Measurements from ENCODE around the gene PDZD2. TPM values are rescaled to one million over a fixed set of nuclear protein-coding genes. Genes with fewer than 3 reads are reported as not detected.

The PDZD2 gene
- total and polyA plus RNA-seq, 9 donors: 21.2 to 58.2 (median 37.8) TPM

- DNase-seq: no peak
- TF ChIP-seq CTCF (IDR thresholded peaks at IDR 0.05) (no peak), POLR2A (IDR thresholded peaks at IDR 0.05) (no peak), EP300 (IDR thresholded peaks at IDR 0.05) (no peak)
- Histone ChIP-seq H3K27me3 (no peaks in the 10 kb centered on the region), H3K4me1 (ENCODE audit: insufficient read depth) (no peaks in the 10 kb centered on the region), H3K9me3 (no peaks in the 10 kb centered on the region), H3K4me3 (no peak overlapping the region), H3K36me3 (no peaks in the 10 kb centered on the region), H3K27ac (no peak overlapping the region)
- WGBS, 3 donors: 79 to 84% (median 82%) methylated on average over 3 of the region's 3 CpGs
- intact Hi-C loops (cut with DNase I): no loop called here
Measured at GRCh38 chr5:31861601-31862000, 222.7 kb downstream of the PDZD2 start.

GRCh38 chr5:31863991-31864411, 225.1 kb downstream of the PDZD2 start:
- no peaks in the 10 kb centered on the region for H3K4me1 ChIP-seq (ENCODE audit: insufficient read depth)
- WGBS, 3 donors: 48 to 73% (median 62%) methylated on average over 4 of the region's 4 CpGs
- H3K9me3 ChIP-seq: no peaks in the 10 kb centered on the region
- H3K4me3 ChIP-seq: no peak overlapping the region
- DNase-seq: no peak
- no peaks in the 10 kb centered on the region for H3K27me3 ChIP-seq
- intact Hi-C loops (cut with DNase I): loop anchor here in 1 of 4 donors (2.0 kb wide), 1 partner anchor 27 kb away; no protein-coding TSS in a partner anchor
- H3K27ac ChIP-seq: no peak overlapping the region
- H3K36me3 ChIP-seq: no peaks in the 10 kb centered on the region
- TF ChIP-seq CTCF (IDR thresholded peaks at IDR 0.05): no peak
- no peak for TF ChIP-seq EP300 (IDR thresholded peaks at IDR 0.05)
- no peak for TF ChIP-seq POLR2A (IDR thresholded peaks at IDR 0.05)

- TF ChIP-seq CTCF (IDR thresholded peaks at IDR 0.05) (no peak), EP300 (IDR thresholded peaks at IDR 0.05) (no peak), POLR2A (IDR thresholded peaks at IDR 0.05) (no peak)
- intact Hi-C loops (cut with DNase I): no loop called here
- no peaks in the 10 kb centered on the region for H3K4me1 ChIP-seq (ENCODE audit: insufficient read depth)
Measured at GRCh38 chr5:31866166-31866565, 227.2 kb downstream of the PDZD2 start.

GRCh38 chr5:31867219-31867618, 228.3 kb downstream of the PDZD2 start:
- intact Hi-C loops (cut with DNase I): no loop called here
- no peak overlapping the region for H3K4me3 ChIP-seq
- H3K27ac ChIP-seq: no peak overlapping the region
- DNase-seq: no peak
- no peaks in the 10 kb centered on the region for H3K9me3 ChIP-seq
- WGBS, 3 donors: 53 to 61% (median 55%) methylated on average over 4 of the region's 4 CpGs
- TF ChIP-seq EP300 (IDR thresholded peaks at IDR 0.05): no peak
- TF ChIP-seq POLR2A (IDR thresholded peaks at IDR 0.05): no peak
- TF ChIP-seq CTCF (IDR thresholded peaks at IDR 0.05): no peak
- H3K27me3 ChIP-seq: no peaks in the 10 kb centered on the region
- H3K4me1 ChIP-seq (ENCODE audit: insufficient read depth): no peaks in the 10 kb centered on the region
- H3K36me3 ChIP-seq: no peaks in the 10 kb centered on the region

More at GRCh38 chr5:31866166-31866565, 227.2 kb downstream of the PDZD2 start:
- no peak overlapping the region for H3K27ac ChIP-seq
- 81 to 82% (median 82%) methylated on average over 10 of the region's 10 CpGs for WGBS, 3 donors
- H3K9me3 ChIP-seq: no peaks in the 10 kb centered on the region
- H3K27me3 ChIP-seq: no peaks in the 10 kb centered on the region
- no peak overlapping the region for H3K4me3 ChIP-seq
- no peak for DNase-seq
- no peaks in the 10 kb centered on the region for H3K36me3 ChIP-seq
